ENCODE data around the gene CCR6.

GRCh38 chr6:167107787-167108186, 15.1 kb upstream of the CCR6 start:
- TF ChIP-seq CTCF (IDR thresholded peaks at IDR 0.05) (no peak), POLR2AphosphoS5 (IDR thresholded peaks at IDR 0.05) (no peak), EP300 (IDR thresholded peaks at IDR 0.05) (no peak), POLR2A (IDR thresholded peaks at IDR 0.05) (no peak)
